Breast epithelium (tissue), 4 donors: Measurements from ENCODE around the gene RSPRY1. TPM values are rescaled to one million over a fixed set of nuclear protein-coding genes. Genes with fewer than 3 reads are reported as not detected.

Source experiments
- DNase-seq, 2 donors: peaks; one replicate each; pipeline ENCODE4 v3.0.0-alpha.2; 2019; ENCODE audit warnings: low spot score in 2 of 2
- H3K27ac ChIP-seq, 2 donors: fragments of 200-600 bp; sonication (generic) in 1 of 2; one replicate each; pipeline ENCODE4 v1.5.1; 2016 to 2019; ENCODE audit warnings: mild to moderate bottlenecking in 1 of 2
- H3K27me3 ChIP-seq, 2 donors: fragments of 200-600 bp; sonication (generic) in 1 of 2; one replicate each; pipeline versions ENCODE4 v1.5.1 to v1.6.0; 2017 to 2019; ENCODE audit warnings: control low read depth in 1 of 2, mild to moderate bottlenecking in 1 of 2
- H3K36me3 ChIP-seq: fragments of 200-600 bp; one replicate; pipeline ENCODE4 v1.5.1; 2019
- H3K4me1 ChIP-seq, 2 donors: fragments of 200-600 bp; sonication (generic); one replicate each; pipeline ENCODE4 v1.5.1; 2016 to 2019; ENCODE audit warnings: control low read depth in 1 of 2
- H3K4me3 ChIP-seq, 3 donors: fragments of 200-600 bp; sonication (generic); 1 replicate in 2 of 3; 2 replicates in 1 of 3; pipeline ENCODE4 v1.5.1; 2016 to 2019; ENCODE audit warnings: mild to moderate bottlenecking in 3 of 3, moderate library complexity in 2 of 3
- H3K9me3 ChIP-seq, 2 donors: fragments of 200-600 bp; sonication (generic) in 1 of 2; one replicate each; pipeline ENCODE4 v1.5.1; 2016 to 2019; ENCODE audit warnings: control low read depth in 1 of 2
- CTCF ChIP-seq, 3 donors: fragments of 450-650 bp; IDR thresholded peaks; one replicate each; pipeline ENCODE4 v1.5.1; 2016 to 2017; ENCODE audit warnings: antibody characterized with exemption in 3 of 3, mild to moderate bottlenecking in 3 of 3, moderate library complexity in 3 of 3
- POLR2A ChIP-seq: fragments of 450-650 bp; IDR thresholded peaks from one replicate; pipeline ENCODE4 v1.6.1; 2016; ENCODE audit warnings: antibody characterized with exemption, mild to moderate bottlenecking, moderate library complexity
- POLR2AphosphoS5 ChIP-seq, 3 donors: sonication (generic); formaldehyde crosslinking; IDR thresholded peaks; one replicate each; pipeline ENCODE4 v1.6.1; 2017; ENCODE audit warnings: antibody characterized with exemption in 3 of 3
- intact Hi-C: fragments of 100-400 bp; cut with DNase I; formaldehyde crosslinking; loops from one replicate; pipeline ENCODE4 v1.15.1; 2023; ENCODE audit warnings: low total_unique reads
- total RNA-seq, 3 donors: library from RNA; depleted of rRNA; stranded (reverse); fragments of >200 nt; gene quantifications; one replicate each; pipeline ENCODE4 v1.1.0, GENCODE V29; 2016

Gene RSPRY1
- total RNA-seq, 3 donors from 2014 or later = 26.4 to 52.4 (median 34.4) TPM

DNA sequence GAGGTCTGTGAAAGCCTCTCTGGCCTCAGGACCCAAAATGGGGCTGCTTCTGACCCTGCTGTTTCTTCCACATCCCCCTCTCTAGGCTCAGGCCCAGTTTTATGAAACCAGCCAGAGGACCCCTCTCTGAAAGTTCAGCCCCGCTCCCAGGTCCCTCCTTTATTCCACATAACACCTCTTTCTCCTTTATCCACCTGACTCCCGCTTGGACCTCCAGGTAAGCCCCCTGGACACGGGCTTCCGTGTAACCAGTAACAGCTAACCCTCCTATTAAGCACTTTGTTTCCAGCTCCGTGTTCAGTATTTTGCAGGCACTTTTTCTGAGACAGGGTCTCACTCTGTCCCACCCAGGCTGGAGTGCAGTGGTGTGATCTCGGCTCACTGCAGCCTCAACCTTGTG is 37.6 kb upstream of the RSPRY1 start:
- intact Hi-C loops = no loop called here
- peak overlapping the region; percentile 42 to 82 for H3K27ac ChIP-seq
- peaks cover 7% of the 10 kb centered on the region for H3K36me3 ChIP-seq
- H3K4me1 ChIP-seq = peaks cover 0 to 4% of the 10 kb centered on the region in 2 donors
- DNase-seq = no peak
- no peaks in the 10 kb centered on the region for H3K27me3 ChIP-seq
- H3K4me3 ChIP-seq = no peak overlapping the region
- H3K9me3 ChIP-seq = no peaks in the 10 kb centered on the region
- TF ChIP-seq POLR2A = no peak
- no peak for TF ChIP-seq CTCF (IDR thresholded peaks at IDR 0.05)
- no peak for TF ChIP-seq POLR2AphosphoS5 (IDR thresholded peaks at IDR 0.05)

- Histone ChIP-seq H3K4me3 (no peak overlapping the region), H3K36me3 (peaks cover 7% of the 10 kb centered on the region), H3K27me3 (no peaks in the 10 kb centered on the region), H3K27ac (peak overlapping the region in 1 of 2 donors; percentile 82), H3K4me1 (peaks cover 0 to 4% of the 10 kb centered on the region in 2 donors), H3K9me3 (no peaks in the 10 kb centered on the region)
- no peak for TF ChIP-seq POLR2A
- no peak for TF ChIP-seq CTCF (IDR thresholded peaks at IDR 0.05)
- no peak for TF ChIP-seq POLR2AphosphoS5 (IDR thresholded peaks at IDR 0.05)
- no peak for DNase-seq
- intact Hi-C loops = no loop called here
Observed at GRCh38 chr16:57149391-57149790, 36.7 kb upstream of the RSPRY1 start.

- H3K27me3 ChIP-seq = no peaks in the 10 kb centered on the region
- intact Hi-C loops = no loop called here
- H3K27ac ChIP-seq = no peak overlapping the region
- no peak for DNase-seq
- no peak overlapping the region for H3K4me3 ChIP-seq
- peaks cover 7% of the 10 kb centered on the region for H3K36me3 ChIP-seq
- TF ChIP-seq POLR2AphosphoS5 (IDR thresholded peaks at IDR 0.05) = no peak
- no peak for TF ChIP-seq POLR2A
- TF ChIP-seq CTCF (IDR thresholded peaks at IDR 0.05) = no peak
- no peaks in the 10 kb centered on the region for H3K9me3 ChIP-seq
- H3K4me1 ChIP-seq = peaks cover 0 to 4% of the 10 kb centered on the region in 2 donors
Observed at GRCh38 chr16:57150682-57151330, 35.3 kb upstream of the RSPRY1 start.

DNA sequence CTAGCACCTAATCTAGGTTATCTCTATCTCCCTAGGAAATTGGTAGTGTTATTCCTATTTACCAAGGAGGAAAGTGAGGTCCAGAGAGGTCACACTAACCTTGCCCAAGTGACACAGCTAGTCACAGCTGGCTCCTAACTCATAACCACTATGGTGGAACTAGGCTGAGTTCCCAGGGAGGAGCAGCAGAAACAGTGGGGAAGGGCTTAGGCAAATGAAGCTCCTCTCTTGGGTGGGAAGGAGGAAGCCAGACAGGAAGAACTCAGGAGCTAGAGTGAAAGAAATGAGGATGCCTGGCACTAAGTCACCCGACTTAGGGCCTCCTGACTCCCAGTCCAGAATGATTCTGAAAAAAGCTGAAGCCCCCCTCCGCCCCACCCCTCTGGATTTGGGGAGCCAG is 34.8 kb upstream of the RSPRY1 start:
- intact Hi-C loops = no loop called here
- Histone ChIP-seq H3K27ac (no peak overlapping the region), H3K27me3 (no peaks in the 10 kb centered on the region), H3K4me1 (peaks cover 0 to 4% of the 10 kb centered on the region in 2 donors), H3K36me3 (peaks cover 7% of the 10 kb centered on the region), H3K9me3 (no peaks in the 10 kb centered on the region), H3K4me3 (no peak overlapping the region)
- DNase-seq = no peak
- TF ChIP-seq POLR2AphosphoS5 (IDR thresholded peaks at IDR 0.05) = no peak
- no peak for TF ChIP-seq CTCF (IDR thresholded peaks at IDR 0.05)
- TF ChIP-seq POLR2A = no peak

DNA sequence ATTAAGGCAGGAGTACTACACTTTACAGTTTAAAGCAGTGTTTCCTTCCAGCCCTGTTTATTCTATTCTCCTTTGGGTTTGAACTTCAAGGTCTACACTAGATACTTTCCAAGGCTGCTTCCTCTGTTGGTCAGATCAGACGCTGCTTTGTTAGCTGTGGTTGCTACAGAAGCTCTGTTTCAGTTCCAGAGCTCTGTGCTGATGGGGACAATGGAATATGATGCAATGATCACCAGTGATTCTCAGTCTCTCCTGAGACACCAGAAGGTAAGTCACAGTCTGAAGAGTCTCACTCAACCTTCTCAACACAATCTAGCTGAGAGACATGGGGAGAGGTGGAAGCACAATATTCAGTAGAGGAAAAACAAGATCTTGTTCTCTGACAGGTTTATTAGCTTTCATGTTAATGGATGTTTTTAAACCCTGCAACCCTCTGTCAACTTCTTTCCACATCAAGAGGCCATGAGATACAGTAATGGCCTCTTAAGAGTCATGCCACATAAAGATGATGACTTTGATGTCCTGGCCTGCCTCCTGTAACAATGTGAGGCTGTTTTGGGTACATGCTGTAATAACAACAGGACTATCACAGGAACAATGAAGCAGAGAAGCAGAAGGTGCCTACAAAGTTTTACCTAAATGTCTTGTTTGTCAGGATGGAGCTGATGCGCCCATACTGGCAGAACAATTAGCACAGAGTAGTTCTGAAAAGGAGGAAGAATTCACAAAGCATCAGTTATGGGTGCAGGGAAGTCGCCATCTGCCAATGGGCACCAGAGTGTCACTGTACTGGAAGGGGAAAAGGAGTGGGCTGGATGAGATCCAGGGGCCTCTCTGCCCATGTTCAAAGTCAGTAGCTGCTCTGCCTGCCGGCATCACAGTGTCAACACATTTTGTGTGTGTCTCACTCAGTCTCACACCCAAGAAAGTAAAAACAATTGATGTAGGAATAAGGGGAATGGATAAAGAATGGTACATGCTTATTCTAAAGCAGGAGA is 33.7 kb upstream of the RSPRY1 start:
- H3K27me3 ChIP-seq = no peaks in the 10 kb centered on the region
- no peak for DNase-seq
- H3K4me3 ChIP-seq = no peak overlapping the region
- peaks cover 7% of the 10 kb centered on the region for H3K36me3 ChIP-seq
- intact Hi-C loops = no loop called here
- H3K4me1 ChIP-seq = peaks cover 0 to 4% of the 10 kb centered on the region in 2 donors
- H3K27ac ChIP-seq = no peak overlapping the region
- H3K9me3 ChIP-seq = no peaks in the 10 kb centered on the region
- no peak for TF ChIP-seq CTCF (IDR thresholded peaks at IDR 0.05)
- no peak for TF ChIP-seq POLR2AphosphoS5 (IDR thresholded peaks at IDR 0.05)
- TF ChIP-seq POLR2A = no peak
